HAP-1 (cell line): ENCODE data around the gene SCN1B.
A peak's percentile ranks its signal among the peaks of the same experiment; 100 is the strongest.

Source experiments
- DNase-seq, 2 experiments: peaks; one replicate each; pipeline ENCODE4 v3.0.0-alpha.2; 2016 to 2020; ENCODE audit warnings: low spot score in 2 of 2
- H3K27me3 ChIP-seq: fragments of 250-450 bp; sonication (Bioruptor Pico); 2 replicates; pipeline ENCODE4 v1.5.1; 2020; ENCODE audit warnings: low read depth, mild to moderate bottlenecking, moderate library complexity
- H3K36me3 ChIP-seq: fragments of 250-450 bp; sonication (Bioruptor Pico); replicated peaks from 2 replicates; pipeline ENCODE4 v1.5.1; 2020; ENCODE audit warnings: mild to moderate bottlenecking
- H3K4me1 ChIP-seq: fragments of 250-450 bp; sonication (Bioruptor Pico); 2 replicates; pipeline ENCODE4 v1.5.1; 2020; ENCODE audit warnings: mild to moderate bottlenecking
- H3K4me3 ChIP-seq: fragments of 250-450 bp; sonication (Bioruptor Pico); 2 replicates; pipeline ENCODE4 v1.5.1; 2020; ENCODE audit warnings: mild to moderate bottlenecking, moderate library complexity
- H3K9me3 ChIP-seq: fragments of 250-450 bp; sonication (Bioruptor Pico); 2 replicates; pipeline ENCODE4 v1.5.1; 2020; ENCODE audit warnings: mild to moderate bottlenecking, moderate library complexity
- in situ Hi-C: fragments of 300-500 bp; cut with MboI; formaldehyde crosslinking; loops from 3 replicates; pipeline ENCODE4 v1.14.3; 2020; ENCODE audit warnings: low sequenced_read_pairs, inconsistent platforms, mixed read lengths

SCN1B gene

DNA sequence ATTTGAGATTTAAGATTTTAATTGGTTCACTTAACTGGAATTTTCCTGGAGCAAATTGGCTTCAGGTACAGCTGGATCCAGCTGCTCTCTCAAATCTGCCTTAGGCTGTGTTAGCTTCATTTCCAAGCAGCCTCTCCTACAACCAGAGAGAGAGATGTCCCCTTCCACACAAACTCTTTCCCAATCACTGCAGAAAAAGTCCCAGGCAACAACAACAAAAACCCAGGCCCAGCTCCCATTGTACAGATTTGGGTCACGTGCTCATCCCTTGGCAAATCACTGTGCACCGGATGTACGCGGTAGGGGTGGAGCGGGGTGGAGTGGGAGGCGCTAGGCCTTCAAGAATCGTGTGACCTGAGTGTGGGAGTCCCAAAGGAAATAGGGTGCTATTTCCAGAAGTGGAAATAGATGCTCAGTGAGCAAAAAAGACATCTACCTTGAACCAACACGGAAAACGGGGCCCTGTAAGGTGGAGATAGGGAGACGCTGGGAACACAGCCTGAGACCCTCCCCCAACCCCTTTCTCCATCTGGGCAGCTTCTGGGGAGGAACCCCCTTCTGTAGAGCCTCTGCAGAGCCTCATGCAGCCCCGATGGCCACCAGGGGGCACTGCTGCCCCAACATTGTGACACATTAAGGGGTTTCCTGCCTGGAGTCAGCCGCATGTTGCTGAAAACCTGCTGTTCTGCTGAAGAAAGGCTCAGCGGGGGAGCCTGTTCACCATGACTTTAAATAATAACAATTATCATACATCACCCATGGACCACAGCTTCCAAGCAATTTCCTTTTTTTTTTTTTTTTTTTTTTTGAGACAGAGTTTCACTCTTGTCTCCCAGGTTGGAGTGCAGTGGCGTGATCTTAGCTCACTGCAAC lies 36.7 kb downstream of the SCN1B start:
- peak overlapping the region; percentile 3 for H3K4me3 ChIP-seq
- H3K4me1 ChIP-seq = peaks cover 18% of the 10 kb centered on the region
- peak; percentile 93 to 98 for DNase-seq
- H3K27me3 ChIP-seq = no peaks in the 10 kb centered on the region
- in situ Hi-C loops = no loop called here
- peaks cover 2% of the 10 kb centered on the region; the same call in 1 of the 2 replicates for H3K9me3 ChIP-seq
- H3K36me3 ChIP-seq = no peaks in the 10 kb centered on the region

DNA sequence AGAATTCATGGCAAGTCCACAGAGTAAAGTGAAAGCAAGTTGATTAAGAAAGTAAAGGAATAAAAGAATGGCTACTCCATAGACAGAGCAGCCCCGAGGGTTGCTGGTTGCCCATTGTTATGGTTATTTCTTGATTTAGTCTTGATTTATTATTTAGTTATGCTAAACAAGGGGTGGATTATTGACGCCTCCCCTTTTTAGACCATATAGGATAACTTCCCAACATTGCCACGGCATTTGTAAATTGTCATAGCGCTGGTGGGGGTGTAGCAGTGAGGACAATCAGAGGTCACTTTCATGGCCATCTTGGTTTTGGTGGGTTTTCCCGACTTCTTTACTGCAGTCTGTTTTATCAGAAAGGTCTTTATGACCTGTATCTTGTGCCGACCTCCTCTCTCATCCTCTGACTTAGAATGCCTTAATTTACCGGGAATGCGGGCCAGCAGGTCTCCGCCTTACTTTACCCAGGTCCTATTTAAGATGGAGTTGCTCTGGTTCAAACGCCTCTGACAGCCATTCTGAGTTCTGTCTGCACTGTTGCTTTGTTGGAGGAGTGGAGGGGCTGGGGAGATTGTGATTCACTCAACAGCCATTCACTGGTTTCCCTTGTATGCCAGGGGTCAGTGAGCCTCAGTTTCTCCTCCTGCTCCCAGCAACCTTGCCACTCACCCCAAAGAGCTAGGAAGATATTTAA lies 38.8 kb downstream of the SCN1B start:
- peak; percentile 83 to 92 for DNase-seq
- Histone ChIP-seq H3K4me3 (peak overlapping the region; percentile 8), H3K9me3 (peaks cover 2% of the 10 kb centered on the region; the same call in 1 of the 2 replicates), H3K36me3 (no peaks in the 10 kb centered on the region), H3K4me1 (peaks cover 18% of the 10 kb centered on the region), H3K27me3 (no peaks in the 10 kb centered on the region)
- in situ Hi-C loops = no loop called here

DNA sequence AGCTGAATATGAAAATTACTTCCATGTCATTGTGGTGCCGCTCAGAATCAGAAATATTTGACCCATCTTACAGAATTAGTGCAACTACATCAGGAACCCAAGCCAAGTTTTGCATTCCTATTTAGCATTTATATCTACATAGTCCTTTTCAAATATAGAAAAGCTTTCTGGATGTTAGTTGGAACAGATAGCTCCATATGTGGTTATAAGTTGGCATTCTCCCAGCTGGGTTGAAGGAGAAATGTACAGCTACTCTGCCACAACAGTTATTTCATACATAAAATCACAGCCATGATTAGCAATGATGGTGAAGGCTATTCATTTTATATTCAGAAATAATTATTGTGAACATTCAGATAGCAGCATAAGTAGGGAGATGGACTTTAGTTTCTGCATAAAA lies 39.4 kb downstream of the SCN1B start:
- Histone ChIP-seq H3K36me3 (no peaks in the 10 kb centered on the region), H3K4me3 (no peak overlapping the region), H3K4me1 (peaks cover 18% of the 10 kb centered on the region), H3K27me3 (no peaks in the 10 kb centered on the region), H3K9me3 (peaks cover 2% of the 10 kb centered on the region; the same call in 1 of the 2 replicates)
- DNase-seq = no peak
- in situ Hi-C loops = no loop called here

DNA sequence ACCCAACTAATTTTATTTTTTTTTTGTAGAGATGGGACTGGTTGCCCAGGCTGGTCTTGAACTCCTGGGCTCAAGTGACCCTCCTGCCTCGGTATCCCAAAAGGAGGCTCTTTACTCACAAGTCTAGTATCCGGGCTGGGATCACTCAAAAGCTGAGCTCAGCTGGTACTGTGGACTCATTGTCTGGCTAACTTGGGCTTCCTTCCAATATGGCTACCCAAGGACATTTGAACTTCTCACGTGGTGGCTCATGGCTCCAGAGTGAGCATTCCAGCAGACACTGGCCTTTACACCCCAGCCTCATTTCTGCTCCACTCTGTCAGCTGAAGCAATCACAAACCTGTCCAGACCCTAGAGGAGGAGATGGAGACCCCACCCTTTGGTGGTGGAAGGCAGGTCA lies 40.2 kb downstream of the SCN1B start:
- peaks cover 18% of the 10 kb centered on the region for H3K4me1 ChIP-seq
- peaks cover 2% of the 10 kb centered on the region; the same call in 1 of the 2 replicates for H3K9me3 ChIP-seq
- no peak overlapping the region for H3K4me3 ChIP-seq
- in situ Hi-C loops = no loop called here
- no peak for DNase-seq
- no peaks in the 10 kb centered on the region for H3K36me3 ChIP-seq
- no peaks in the 10 kb centered on the region for H3K27me3 ChIP-seq

DNA sequence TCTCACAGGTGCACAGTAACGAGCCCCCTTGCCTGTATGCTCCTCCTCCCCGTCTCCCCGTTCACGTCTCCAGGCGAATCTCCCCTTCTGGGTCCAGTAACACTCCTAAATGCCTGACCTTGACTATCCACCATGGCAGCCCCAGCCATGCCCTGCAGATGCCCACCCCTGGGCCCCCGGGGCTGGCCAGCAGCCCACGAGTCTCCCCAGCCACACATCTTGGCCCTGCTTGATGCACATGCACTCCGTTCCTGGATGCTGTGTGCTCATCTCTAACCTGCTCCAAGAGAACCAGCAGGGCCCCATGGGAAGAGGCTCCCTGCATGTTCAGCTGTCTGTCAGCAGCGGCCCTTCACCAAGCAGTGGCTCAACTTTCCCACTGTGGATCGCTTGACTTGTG lies 43.2 kb downstream of the SCN1B start:
- H3K4me3 ChIP-seq = no peak overlapping the region
- in situ Hi-C loops = no loop called here
- H3K4me1 ChIP-seq = peaks cover 11% of the 10 kb centered on the region
- DNase-seq = no peak
- H3K9me3 ChIP-seq = peaks cover 2% of the 10 kb centered on the region; the same call in 1 of the 2 replicates
- no peaks in the 10 kb centered on the region for H3K36me3 ChIP-seq
- H3K27me3 ChIP-seq = no peaks in the 10 kb centered on the region

DNA sequence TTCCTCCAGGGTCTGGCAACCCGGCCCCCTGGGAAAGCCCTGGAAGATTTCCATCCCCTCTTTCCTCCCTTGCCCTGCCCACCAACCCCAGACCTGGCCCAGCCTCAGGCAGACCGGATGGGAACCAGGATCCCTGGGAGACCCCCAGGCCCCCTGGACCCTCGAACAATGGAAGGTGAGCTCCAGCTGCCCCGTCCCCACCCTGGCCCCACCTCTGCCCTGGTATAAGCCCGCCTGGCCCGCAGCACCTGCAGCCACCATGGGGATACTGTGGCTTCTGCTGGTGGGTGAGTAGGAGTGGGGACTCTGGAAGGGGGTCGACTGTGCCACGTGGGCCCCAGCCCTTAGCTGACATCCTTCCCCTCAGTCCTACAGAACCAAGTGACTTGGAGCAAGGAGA lies 43.7 kb downstream of the SCN1B start:
- in situ Hi-C loops = no loop called here
- Histone ChIP-seq H3K4me3 (no peak overlapping the region), H3K4me1 (peaks cover 8% of the 10 kb centered on the region), H3K9me3 (peaks cover 2% of the 10 kb centered on the region; the same call in 1 of the 2 replicates), H3K36me3 (no peaks in the 10 kb centered on the region), H3K27me3 (no peaks in the 10 kb centered on the region)
- DNase-seq = no peak

DNA sequence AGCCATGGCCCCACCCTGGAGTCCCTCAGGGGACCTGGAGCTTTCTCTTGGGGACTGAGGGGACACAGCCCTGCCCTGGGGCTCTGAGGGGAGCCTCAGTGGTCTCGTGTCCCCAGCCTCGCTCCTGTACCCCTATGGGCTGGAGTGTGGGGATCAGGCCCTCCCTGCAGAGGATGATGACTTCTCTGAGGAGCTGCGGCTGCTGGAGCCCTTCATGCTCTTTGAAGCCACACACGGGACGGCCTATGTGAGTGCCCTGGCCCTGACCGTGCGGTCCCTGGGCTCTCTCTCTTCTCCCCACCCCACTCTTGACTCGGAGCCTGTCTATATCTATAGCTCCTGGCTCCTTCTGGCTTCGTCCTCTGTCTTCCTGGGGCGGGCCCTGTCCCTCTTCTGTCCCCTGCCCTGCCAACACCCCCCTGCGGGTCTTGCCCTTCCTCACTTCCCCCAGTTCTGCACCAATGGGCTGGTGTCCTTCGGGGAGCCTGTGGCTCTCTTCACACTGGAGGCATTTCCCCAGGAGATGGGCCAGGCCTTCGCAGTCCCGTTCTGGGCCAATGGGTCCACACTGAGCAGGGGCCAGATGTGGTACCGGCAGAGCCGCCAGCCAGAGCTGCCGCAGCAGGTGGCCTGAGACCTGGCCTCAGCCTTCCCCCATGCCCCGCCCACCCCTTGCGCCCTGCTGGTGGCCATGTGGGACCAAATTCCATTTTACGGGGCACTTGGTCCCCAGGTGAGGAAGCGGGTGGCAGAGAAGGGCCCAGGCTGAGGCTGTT lies 44.3 kb downstream of the SCN1B start:
- Histone ChIP-seq H3K4me1 (peaks cover 1% of the 10 kb centered on the region), H3K4me3 (no peak overlapping the region), H3K27me3 (no peaks in the 10 kb centered on the region), H3K9me3 (peaks cover 2% of the 10 kb centered on the region; the same call in 1 of the 2 replicates), H3K36me3 (no peaks in the 10 kb centered on the region)
- no peak for DNase-seq
- in situ Hi-C loops = no loop called here

DNA sequence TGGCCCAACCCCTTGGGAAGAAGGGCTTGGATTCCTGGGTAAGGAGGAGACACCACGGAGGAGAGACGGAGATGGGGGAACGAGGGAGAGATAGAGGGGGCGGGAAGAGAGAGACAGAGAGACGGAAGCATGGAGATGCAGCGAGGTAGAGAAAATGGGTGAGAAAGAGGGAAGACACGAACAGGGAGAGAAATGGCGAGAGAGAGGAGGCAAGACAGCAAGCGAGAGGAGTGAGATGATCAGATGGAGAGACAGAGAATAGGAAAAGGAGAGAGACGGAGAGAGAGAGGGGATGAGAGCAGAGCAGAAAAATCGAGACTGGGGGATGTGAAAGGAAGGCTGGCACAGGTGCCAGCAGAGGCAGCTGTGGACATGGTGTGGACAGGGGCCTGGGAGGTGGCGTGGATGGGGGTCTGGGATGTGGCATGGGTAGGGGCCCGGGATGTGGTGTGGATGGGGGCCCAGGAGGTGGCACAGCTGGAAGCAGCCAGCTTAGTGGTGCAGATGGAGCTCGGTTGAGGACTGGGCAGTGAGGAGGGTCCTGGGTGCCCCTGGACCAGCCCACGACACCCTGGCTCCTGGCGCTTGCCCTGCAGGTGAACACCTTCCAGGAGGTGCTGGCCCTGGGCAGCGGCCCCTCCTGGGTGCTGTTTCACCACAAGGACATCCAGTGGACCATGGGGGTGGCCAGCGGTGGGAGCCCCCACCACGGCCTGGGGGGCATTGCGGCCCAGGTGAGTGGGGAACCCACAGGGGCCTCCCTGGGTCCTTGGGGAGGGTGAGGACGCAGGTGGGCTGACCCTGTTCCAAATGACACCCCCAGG lies 45.1 kb downstream of the SCN1B start:
- Histone ChIP-seq H3K4me1 (no peaks in the 10 kb centered on the region), H3K27me3 (no peaks in the 10 kb centered on the region), H3K4me3 (no peak overlapping the region), H3K9me3 (peaks cover 2% of the 10 kb centered on the region; the same call in 1 of the 2 replicates), H3K36me3 (no peaks in the 10 kb centered on the region)
- no peak for DNase-seq
- in situ Hi-C loops = no loop called here

DNA sequence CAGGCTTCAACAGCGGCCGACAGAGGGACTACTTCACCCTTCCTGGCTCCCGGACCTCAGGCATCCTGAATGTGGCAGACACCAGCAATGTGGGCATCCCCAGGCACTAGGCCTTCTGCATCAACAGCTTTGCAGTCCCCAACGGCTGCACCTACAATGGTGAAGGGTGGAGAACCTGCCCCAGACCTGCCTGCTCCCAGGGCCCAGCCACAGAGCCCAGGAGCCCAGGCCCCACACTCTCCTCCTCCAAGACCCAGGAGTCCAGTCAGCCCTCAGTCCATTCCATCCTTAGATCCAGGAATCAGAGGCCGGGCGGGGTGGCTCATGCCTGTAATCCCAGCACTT lies 45.7 kb downstream of the SCN1B start:
- no peak overlapping the region for H3K4me3 ChIP-seq
- H3K36me3 ChIP-seq = no peaks in the 10 kb centered on the region
- no peaks in the 10 kb centered on the region for H3K4me1 ChIP-seq
- in situ Hi-C loops = no loop called here
- H3K9me3 ChIP-seq = no peaks in the 10 kb centered on the region
- DNase-seq = no peak
- no peaks in the 10 kb centered on the region for H3K27me3 ChIP-seq

DNA sequence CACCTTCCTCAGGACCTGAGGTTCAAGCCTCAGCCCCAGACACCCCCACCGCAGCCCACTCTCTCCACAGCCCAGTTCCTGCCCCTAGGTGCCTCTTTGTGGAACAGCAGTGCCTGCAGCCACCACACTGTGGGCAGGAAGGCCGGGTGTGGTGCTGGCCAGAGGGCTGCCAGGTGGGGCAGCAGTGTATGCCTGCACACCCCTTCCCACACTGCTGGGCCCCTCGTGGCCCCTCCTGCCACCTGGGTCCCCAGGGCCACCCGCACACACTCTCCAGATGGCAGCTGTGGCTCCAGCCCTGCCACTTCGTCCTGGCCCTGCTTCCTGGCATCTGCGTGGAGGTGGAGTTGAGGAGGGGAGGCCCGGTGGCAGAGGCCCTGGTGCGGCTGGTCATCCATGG lies 46.4 kb downstream of the SCN1B start:
- no peak for DNase-seq
- Histone ChIP-seq H3K36me3 (no peaks in the 10 kb centered on the region), H3K4me1 (no peaks in the 10 kb centered on the region), H3K27me3 (no peaks in the 10 kb centered on the region), H3K4me3 (no peak overlapping the region), H3K9me3 (no peaks in the 10 kb centered on the region)
- in situ Hi-C loops = no loop called here

DNA sequence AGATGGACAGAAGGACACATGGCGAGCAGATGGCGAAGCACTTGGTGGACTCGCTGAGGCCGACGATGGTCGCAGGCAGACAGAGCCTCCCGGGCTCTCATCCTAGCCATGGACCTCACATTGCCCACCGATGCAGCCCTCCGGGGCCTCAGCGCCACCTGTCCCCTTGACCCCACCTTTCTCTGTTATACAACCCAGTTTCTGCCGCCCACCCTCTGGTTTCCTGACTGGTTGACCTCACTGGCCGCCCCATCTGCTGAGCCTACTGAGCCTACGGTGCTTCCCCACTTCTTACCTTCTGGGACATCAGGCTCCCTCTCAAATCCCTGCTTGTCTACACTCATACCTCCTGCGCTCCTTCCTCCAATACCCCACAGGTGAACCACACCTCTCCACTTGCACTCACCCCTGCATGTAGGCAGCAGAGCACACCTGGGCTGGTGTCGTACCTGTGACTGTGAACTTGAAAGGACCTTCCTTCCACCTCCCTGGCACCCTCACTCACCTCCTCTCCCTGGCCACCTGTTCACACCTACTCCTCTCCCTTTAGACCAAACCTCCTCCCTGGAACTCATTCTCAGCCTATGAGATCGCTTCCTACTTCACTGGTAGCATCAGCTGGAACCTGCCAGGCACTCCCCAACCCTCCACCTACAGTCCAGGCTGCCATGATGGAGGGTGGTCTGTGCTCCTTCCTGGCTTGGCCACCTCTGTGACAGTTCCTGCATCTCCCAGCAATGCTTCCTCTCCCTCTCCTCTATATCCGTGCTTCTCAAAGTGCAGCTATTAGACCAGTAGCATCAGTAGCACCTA lies 47.3 kb downstream of the SCN1B start:
- no peaks in the 10 kb centered on the region for H3K36me3 ChIP-seq
- no peak for DNase-seq
- H3K4me1 ChIP-seq = no peaks in the 10 kb centered on the region
- H3K27me3 ChIP-seq = no peaks in the 10 kb centered on the region
- in situ Hi-C loops = no loop called here
- H3K4me3 ChIP-seq = no peak overlapping the region
- H3K9me3 ChIP-seq = peaks cover 3% of the 10 kb centered on the region; the same call in 1 of the 2 replicates

DNA sequence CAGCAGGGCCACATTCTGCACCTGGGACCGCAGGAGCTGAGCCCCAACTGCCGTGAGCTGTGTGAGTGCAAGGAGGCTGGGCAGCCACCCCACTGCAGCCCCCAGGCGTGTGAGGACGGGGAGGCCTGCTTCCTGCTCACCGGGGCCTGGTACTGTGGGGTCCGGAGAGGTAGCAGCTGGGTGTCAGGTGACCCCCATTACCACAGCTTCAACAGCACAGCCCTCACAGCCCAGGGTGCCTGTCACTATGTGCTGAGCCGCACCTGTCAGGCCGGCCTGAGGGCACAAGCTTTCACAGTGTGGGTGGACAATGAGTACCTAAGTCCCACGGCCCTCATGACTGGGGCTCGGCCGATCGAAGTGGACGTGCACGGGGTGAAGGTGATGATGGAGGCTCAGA lies 49.6 kb downstream of the SCN1B start:
- DNase-seq = no peak
- Histone ChIP-seq H3K9me3 (peaks cover 3% of the 10 kb centered on the region; the same call in 1 of the 2 replicates), H3K36me3 (no peaks in the 10 kb centered on the region), H3K4me1 (no peaks in the 10 kb centered on the region), H3K4me3 (no peak overlapping the region), H3K27me3 (no peaks in the 10 kb centered on the region)
- in situ Hi-C loops = no loop called here
